Cardiac muscle cell (in vitro differentiated cells and primary cell): ENCODE results near the gene C11orf91. TPM values are rescaled to one million over a fixed set of nuclear protein-coding genes. Genes with fewer than 3 reads are reported as not detected.
A peak's percentile ranks its signal among the peaks of the same experiment; 100 is the strongest.

Experiments used
- DNase-seq, 2 donors: peaks; one replicate each; pipeline versions ENCODE4 v3.0.0 to v3.0.0-alpha.2; 2010 to 2017; ENCODE audit warnings: low read depth in 1 of 2, low spot score in 1 of 2
- H3K27ac ChIP-seq: fragments of 200-600 bp; sonication (generic); 2 replicates; pipeline ENCODE4 v1.5.1; 2016
- H3K27me3 ChIP-seq: fragments of 200-600 bp; sonication (generic); 2 replicates; pipeline ENCODE4 v1.6.0; 2016; ENCODE audit warnings: control low read depth
- H3K36me3 ChIP-seq: fragments of 200-600 bp; sonication (generic); 2 replicates; pipeline ENCODE4 v1.5.1; 2016; ENCODE audit warnings: control low read depth
- H3K4me1 ChIP-seq: fragments of 200-600 bp; sonication (generic); 2 replicates; pipeline ENCODE4 v1.8.1; 2017; ENCODE audit warnings: low read depth, mild to moderate bottlenecking, mixed run types
- H3K4me3 ChIP-seq: fragments of 200-600 bp; sonication (generic); 2 replicates; pipeline ENCODE4 v1.5.1; 2016; ENCODE audit warnings: mild to moderate bottlenecking
- H3K9me3 ChIP-seq: fragments of 200-600 bp; sonication (generic); 2 replicates; pipeline ENCODE4 v1.5.1; 2017; ENCODE audit warnings: low read depth, mild to moderate bottlenecking, control low read depth
- polyA plus RNA-seq: library from polyadenylated mRNA; unstranded; fragments of >200 nt; fragmentation: Nextera tagmentation; extraction: Ambion mirVana; gene quantifications from 2 replicates; pipeline ENCODE4 v1.2.1, GENCODE V29; 2016
- total RNA-seq: library from RNA; depleted of rRNA; stranded (reverse); fragments of >200 nt; gene quantifications from 2 replicates; pipeline ENCODE4 v1.2.3, GENCODE V29; 2016
- TF ChIP-seq, protein P1 (sequence below): IDR thresholded peaks from 2 replicates; pipeline ENCODE4 v1.5.1; 2012; ENCODE audit warnings: low read depth, mild to moderate bottlenecking, low read length

Gene C11orf91
- total and polyA plus RNA-seq, 2 experiments from 2014 or later: 0.23 TPM; not detected in 1

DNA sequence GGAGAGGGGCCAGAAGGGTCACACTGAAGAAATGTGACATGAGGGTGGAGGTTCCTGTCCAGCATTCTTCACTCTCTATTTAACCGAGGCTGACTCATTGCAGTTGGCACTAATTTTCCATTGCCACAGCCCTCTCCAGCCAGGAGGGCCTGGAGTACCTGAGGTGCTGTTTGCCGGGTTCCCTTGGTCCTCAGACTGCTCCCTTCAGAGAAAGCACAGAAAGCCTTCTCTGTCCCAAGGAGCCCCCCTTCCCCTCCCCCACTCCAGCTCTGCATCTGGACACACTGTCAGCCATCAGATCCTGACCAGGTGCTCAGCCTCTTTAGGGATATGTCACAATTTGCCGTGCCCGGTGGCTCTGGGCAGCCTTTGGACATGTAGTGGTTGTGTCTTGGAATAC, 3.2 kb upstream of the C11orf91 start:
- no peaks in the 10 kb centered on the region for H3K36me3 ChIP-seq
- TF ChIP-seq, protein P1, sequence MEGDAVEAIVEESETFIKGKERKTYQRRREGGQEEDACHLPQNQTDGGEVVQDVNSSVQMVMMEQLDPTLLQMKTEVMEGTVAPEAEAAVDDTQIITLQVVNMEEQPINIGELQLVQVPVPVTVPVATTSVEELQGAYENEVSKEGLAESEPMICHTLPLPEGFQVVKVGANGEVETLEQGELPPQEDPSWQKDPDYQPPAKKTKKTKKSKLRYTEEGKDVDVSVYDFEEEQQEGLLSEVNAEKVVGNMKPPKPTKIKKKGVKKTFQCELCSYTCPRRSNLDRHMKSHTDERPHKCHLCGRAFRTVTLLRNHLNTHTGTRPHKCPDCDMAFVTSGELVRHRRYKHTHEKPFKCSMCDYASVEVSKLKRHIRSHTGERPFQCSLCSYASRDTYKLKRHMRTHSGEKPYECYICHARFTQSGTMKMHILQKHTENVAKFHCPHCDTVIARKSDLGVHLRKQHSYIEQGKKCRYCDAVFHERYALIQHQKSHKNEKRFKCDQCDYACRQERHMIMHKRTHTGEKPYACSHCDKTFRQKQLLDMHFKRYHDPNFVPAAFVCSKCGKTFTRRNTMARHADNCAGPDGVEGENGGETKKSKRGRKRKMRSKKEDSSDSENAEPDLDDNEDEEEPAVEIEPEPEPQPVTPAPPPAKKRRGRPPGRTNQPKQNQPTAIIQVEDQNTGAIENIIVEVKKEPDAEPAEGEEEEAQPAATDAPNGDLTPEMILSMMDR: no peak
- no peaks in the 10 kb centered on the region for H3K27me3 ChIP-seq
- H3K4me3 ChIP-seq: no peak overlapping the region
- DNase-seq: peak in 1 of 2 donors; percentile 38
- no peaks in the 10 kb centered on the region for H3K4me1 ChIP-seq
- H3K9me3 ChIP-seq: no peaks in the 10 kb centered on the region
- H3K27ac ChIP-seq: no peak overlapping the region

DNA sequence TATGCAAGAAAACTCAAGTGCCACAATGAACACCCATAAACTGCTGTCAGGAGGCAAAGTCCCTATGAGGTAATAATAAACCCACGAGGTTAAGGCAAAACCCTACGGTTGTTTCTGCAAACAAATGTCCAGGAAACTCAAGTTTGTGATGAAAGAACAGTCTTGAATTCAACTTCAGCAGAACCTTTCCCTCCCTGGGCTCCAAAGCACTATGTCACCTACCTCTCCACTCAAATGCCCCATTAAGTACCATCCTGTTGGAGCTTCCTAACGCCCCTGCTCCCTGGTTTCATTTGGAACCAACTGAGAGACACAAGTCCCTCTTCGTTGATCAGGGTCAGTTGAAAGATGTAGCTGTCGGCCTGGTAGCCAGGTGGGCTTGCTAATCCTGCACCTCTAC, 2.6 kb upstream of the C11orf91 start:
- Histone ChIP-seq H3K27ac (no peak overlapping the region), H3K36me3 (no peaks in the 10 kb centered on the region), H3K9me3 (no peaks in the 10 kb centered on the region), H3K4me1 (peaks cover 3% of the 10 kb centered on the region), H3K4me3 (no peak overlapping the region), H3K27me3 (no peaks in the 10 kb centered on the region)
- TF ChIP-seq, protein P1: no peak
- no peak for DNase-seq

- Histone ChIP-seq H3K4me1 (peaks cover 5% of the 10 kb centered on the region), H3K27ac (peak overlapping the region; percentile 36), H3K27me3 (no peaks in the 10 kb centered on the region), H3K9me3 (no peaks in the 10 kb centered on the region), H3K36me3 (no peaks in the 10 kb centered on the region), H3K4me3 (peak overlapping the region; percentile 74)
- DNase-seq: peak in 1 of 2 donors; percentile 77
- TF ChIP-seq, protein P1: no peak
Observed at GRCh38 chr11:33701302-33702230, 940 bp upstream of the C11orf91 start.

- TF ChIP-seq, protein P1: no peak
- no peak for DNase-seq
- no peak overlapping the region for H3K27ac ChIP-seq
- H3K4me1 ChIP-seq: peaks cover 5% of the 10 kb centered on the region
- H3K9me3 ChIP-seq: no peaks in the 10 kb centered on the region
- H3K27me3 ChIP-seq: no peaks in the 10 kb centered on the region
- peak overlapping the region; percentile 74 for H3K4me3 ChIP-seq
- no peaks in the 10 kb centered on the region for H3K36me3 ChIP-seq
Observed at GRCh38 chr11:33700063-33700501, 544 bp downstream of the C11orf91 start.

GRCh38 chr11:33699515-33700062, 1.0 kb downstream of the C11orf91 start:
- Histone ChIP-seq H3K27ac (no peak overlapping the region), H3K4me1 (peaks cover 5% of the 10 kb centered on the region), H3K4me3 (no peak overlapping the region), H3K36me3 (no peaks in the 10 kb centered on the region), H3K27me3 (no peaks in the 10 kb centered on the region), H3K9me3 (no peaks in the 10 kb centered on the region)
- DNase-seq: no peak
- TF ChIP-seq, protein P1: no peak
